ENCODE results near the gene CTSH. TPM values are rescaled to one million over a fixed set of nuclear protein-coding genes. Genes with fewer than 3 reads are reported as not detected.

The CTSH gene, protein sequence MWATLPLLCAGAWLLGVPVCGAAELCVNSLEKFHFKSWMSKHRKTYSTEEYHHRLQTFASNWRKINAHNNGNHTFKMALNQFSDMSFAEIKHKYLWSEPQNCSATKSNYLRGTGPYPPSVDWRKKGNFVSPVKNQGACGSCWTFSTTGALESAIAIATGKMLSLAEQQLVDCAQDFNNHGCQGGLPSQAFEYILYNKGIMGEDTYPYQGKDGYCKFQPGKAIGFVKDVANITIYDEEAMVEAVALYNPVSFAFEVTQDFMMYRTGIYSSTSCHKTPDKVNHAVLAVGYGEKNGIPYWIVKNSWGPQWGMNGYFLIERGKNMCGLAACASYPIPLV
- 28.0 and 346 TPM in 2 replicates for total RNA-seq

DNA sequence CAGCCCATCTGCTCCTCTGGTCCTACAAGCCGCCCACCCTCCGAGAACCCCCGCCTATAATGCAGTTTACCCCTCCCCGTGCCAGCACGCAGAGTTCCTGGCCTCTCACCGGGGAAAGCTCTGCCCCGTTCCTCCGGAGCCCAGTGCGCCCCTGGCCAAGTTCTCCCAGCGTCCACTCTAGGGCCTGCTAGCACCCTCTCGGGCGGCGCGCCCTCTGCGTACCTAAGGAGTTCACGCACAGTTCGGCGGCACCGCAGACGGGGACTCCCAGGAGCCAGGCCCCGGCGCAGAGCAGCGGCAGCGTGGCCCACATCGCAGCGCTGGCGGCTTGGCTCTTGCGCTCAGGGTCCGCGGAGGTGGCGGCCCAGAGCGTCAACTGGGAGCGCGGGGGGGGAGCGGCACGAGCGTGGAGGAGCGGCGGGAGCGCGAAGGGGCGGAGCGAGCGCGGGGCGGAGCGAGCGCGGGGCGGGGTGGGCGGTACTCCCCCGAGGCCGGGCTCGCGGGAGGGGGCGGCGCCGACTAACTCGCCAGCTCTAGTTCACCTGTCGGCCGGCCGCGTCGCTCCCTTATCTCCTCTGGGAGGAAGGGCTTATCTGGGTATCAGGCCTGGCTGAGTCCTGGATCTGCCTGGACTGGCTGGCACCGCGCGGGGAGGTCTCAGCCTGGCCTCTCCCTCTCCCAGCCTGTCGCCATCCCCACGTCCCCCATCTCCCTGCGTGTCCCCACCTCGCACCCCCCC, at the start of gene CTSH:
Gene CTSH (minus strand): TSS at position 378 of the 739 bp plus-strand sequence. CDS start 65 bp downstream, at position 313.

DNA sequence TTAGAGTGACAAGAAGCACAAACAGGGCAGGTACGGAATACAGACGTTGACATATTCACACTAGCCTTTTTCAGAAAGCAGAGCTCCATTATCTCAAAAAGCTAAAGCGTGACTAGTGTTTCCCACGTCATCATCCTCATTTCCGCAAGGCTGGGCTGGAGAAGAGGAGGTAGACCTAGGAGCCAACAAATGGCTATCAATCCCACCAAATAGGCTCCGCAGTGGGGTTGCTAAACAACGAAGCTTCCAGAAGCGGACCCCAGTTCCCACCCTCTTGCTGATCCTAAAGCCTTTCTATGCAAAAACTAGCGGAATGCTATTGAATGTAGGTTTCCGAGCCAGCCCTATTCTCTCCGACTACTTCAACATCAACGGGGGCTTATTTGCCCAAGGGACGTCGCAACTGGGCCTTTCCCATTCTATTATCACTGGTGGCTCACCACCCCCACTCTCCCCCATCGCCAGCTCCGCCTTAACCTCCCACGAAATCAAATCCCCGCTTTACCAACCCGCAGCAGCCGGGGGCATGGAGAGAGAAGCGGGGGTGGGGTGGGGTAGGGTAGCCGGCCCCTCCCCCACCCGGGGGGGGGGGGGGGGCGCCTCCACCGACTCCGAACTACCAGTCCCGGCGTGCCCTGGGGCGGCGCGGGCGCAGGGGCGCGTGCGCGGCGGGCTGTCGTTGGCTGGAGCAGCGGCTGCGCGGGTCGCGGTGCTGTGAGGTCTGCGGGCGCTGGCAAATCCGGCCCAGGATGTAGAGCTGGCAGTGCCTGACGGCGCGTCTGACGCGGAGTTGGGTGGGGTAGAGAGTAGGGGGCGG, 72.5 kb downstream of the CTSH start, which contains the start of gene MORF4L1:
Gene MORF4L1 (plus strand): TSS at position 736 of the 817 bp plus-strand sequence. CDS start 128 bp downstream, outside the sequence.

Other genes starting within 250 kb of the CTSH start
- gene ADAMTS7, start 133.6 kb downstream of the CTSH start, total RNA-seq = 0.34 and 5.0 TPM in 2 replicates
- gene MORF4L1, start 72.2 kb downstream of the CTSH start, total RNA-seq = 276 and 301 TPM in 2 replicates
- 0.78 TPM in 1 of 2 replicates, not detected in the other for gene RASGRF1, start 145.7 kb upstream of the CTSH start, total RNA-seq